HG02642 (cell line): ENCODE results near the gene SCRG1.

Experiments used
- ATAC-seq: cut with Tn5 transposase; IDR thresholded peaks from one replicate; pipeline ENCODE4 v1.9.1; 2021; ENCODE audit warnings: mild to moderate bottlenecking; ENCODE audit not compliant: unreplicated experiment, poor library complexity

Gene SCRG1

GRCh38 chr4:173367285-173367684 is 31.6 kb downstream of the SCRG1 start:
- no peak for ATAC-seq

GRCh38 chr4:173365359-173365996 is 33.4 kb downstream of the SCRG1 start:
- ATAC-seq: no peak

DNA sequence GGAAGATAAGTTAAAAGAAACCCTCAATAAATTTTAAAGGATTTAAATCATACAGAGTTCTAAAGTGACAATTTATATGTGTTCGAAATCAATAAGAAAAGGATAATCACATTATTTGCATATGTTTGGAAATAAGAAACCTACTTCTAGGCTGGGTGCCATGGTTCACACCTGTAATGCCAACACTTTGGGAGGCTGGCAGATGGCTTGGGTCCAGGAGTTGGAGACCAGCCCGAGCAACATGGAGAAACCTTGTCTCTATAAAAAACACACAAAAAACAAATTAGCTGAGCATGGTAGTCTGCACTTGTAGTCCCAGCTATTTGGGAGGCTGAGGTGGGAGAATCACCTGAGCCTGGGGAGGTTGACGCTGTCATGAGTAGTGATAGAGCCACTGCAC is 36.2 kb downstream of the SCRG1 start:
- no peak for ATAC-seq

DNA sequence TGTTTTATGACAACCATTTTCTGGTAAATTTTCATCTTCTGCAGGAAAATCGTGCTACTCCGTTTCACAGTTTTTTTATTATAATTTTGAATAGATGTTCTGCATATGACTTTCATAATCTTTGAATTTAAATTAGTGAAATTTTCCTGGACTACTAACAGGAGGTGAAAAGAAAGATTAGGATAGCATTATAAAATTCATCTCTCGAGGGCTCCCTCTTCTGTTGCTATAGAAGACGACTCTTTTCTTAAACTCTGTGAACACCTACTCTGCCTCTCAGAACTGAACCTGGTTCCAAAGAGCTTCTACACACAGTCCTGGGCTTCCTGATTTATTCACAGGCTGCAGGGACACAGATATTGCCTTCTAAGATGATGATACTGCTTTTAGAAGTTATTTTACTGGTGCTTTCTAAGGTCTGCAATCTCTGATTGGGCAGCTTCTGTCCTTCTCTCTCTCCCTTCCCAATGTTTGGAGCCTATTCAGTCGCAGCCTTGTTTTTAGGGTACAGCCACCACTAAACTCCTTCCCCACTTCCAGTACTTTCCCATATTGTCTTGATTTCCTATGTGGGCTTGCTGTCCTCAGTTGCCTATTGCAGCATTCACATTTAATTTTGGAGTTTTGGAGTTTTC is 38.2 kb downstream of the SCRG1 start:
- no peak for ATAC-seq

DNA sequence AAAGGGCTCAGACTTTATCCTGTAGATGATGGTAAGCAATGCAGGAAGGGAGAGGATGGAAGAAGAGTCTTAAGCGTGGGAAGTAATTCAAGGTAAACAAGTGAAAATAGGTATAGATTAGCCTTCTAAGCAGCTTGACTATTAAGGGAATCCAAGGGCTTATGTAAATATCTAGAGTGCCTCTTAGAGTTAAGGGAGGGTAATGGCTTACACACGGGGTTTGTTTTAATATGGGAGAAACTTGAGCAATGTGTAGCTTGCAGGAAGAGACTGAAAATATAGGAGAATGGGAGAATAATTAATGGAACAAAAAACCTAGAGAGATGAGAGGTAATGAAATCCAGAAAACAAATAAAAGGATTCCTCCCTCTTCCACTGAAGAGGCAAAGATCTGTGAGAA is 41.0 kb downstream of the SCRG1 start:
- ATAC-seq: no peak

DNA sequence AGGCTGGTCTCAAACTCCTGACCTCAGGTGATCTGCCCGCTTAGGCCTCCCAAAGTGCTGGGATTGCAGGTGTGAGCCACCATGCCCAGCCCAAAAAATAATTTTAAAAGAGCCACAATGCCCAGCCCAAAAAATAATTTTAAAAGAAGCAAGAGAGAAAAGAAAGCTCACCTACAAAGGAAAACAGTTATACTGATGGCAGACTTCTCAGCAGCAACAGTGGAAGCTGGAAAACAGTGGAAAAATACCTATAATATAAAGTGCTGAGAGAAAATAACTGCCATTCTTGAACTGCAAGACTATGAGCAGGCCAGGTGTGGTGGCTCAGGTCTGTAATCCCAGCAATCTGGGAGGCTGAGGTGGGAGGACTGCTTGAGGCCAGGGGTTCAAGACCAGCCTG is 51.4 kb downstream of the SCRG1 start:
- ATAC-seq: no peak

DNA sequence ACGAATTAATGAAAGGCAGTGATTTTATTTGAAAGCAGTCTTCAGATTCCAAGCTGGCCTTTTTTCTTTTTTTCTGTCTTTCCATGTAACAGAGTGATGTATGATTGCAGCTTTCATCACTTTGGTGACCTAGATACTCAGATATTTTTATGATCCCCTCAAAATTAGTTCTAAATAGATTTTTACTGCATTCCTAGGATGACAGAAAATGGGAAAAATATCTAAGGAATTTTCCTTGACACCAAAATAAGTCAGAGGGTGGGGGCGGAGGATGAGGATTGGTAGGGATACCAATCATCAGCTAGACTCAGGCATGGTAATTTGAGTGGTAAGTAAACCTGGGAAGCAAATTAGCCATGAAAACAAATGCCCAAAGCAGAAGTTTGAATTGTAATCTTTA is 52.8 kb downstream of the SCRG1 start:
- no peak for ATAC-seq

- no peak for ATAC-seq
Measured at GRCh38 chr4:173345648-173346047, 53.3 kb downstream of the SCRG1 start.

DNA sequence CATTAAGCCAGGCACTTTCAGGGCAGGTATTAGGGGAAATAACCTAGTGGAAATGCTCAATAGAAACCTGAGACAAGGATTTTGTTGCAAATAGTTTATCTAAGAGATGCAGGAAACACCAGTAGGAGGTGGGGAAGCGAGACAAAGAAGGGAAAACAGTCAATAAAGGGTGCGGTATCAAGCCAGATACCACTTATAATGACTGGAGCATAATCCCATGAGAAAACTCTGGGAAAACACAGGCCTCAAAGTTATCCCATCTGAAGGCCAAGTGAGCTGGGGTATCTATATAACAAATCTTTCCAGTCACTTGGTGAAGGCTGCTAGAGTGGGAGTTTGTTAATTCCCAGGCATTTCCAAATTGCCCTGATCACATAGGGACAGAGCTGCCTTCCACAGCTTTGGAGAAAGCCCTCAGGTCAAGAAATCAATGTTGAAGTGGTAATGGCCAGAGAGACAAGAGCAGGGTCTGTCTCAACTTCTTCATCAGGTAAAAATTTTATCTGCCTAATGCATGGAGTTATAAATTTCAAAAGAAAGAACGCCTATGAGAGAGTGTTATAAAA is 55.0 kb downstream of the SCRG1 start:
- ATAC-seq: no peak

GRCh38 chr4:173337463-173337862 is 61.5 kb downstream of the SCRG1 start:
- ATAC-seq: no peak

DNA sequence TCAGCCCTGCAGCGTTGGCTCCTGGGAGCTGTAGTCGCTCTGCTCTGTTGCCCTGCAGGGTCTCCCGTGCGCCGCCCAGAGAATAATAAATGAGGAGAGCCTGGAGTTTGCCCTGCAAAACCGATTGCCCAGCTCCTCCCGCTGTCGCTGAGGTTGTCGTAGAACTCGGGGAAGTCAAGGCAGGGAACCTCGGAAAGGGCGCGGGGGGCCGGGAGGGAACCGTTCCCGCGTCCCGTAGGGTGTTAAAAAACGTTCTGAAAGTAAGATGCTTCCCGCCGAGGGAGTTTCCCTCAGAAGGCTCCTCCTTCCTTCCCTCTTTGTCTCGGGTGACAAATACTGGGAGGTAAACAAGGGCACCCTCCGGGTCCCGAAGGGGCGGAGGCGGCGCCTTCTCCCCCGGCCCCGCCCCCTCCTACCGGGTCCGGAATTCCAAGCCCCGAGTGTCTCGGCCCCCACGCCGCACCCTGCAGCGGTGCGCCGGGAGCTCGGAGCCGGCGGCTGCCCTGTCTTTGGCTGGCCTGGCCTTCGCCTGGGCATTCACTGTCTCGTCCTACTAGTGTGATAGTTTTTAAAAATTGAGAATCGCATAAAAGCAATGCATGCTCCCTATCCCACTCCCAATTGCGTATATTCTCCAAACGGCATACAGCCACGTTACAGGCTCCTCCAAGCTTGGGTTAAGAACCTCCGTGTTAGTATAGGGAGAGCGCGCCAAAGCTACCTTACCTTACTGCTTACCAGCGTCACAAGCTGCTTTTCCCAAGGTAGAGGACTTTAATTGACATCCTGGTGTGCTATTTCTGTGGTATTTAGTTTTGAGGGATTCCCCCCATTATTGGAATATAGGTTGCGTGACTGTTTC is 63.8 kb downstream of the SCRG1 start:
- peak; percentile 39 for ATAC-seq
